ENCODE data around the gene DERL3.

DNA sequence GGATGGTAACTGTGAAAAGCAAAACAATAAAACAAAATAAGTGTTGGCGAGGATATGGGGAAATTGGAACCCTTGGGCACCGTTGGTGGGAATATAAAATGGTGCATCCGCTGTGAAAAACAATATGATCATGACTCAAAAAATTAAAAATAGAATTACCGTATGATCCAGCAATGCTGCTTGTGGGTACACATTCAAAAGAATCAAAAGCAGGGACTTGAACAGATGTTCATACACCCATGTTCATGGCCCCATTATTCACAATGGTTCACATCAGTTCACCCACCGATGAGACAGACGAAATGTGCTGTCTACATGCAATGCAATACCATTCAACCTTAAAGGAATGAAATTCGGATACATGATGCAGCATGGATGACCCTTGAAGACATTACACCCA is 1.2 kb upstream of the DERL3 start:
- TF ChIP-seq, protein P1, sequence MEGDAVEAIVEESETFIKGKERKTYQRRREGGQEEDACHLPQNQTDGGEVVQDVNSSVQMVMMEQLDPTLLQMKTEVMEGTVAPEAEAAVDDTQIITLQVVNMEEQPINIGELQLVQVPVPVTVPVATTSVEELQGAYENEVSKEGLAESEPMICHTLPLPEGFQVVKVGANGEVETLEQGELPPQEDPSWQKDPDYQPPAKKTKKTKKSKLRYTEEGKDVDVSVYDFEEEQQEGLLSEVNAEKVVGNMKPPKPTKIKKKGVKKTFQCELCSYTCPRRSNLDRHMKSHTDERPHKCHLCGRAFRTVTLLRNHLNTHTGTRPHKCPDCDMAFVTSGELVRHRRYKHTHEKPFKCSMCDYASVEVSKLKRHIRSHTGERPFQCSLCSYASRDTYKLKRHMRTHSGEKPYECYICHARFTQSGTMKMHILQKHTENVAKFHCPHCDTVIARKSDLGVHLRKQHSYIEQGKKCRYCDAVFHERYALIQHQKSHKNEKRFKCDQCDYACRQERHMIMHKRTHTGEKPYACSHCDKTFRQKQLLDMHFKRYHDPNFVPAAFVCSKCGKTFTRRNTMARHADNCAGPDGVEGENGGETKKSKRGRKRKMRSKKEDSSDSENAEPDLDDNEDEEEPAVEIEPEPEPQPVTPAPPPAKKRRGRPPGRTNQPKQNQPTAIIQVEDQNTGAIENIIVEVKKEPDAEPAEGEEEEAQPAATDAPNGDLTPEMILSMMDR (IDR thresholded peaks at IDR 0.05) = no peak
- TF ChIP-seq, protein P2, sequence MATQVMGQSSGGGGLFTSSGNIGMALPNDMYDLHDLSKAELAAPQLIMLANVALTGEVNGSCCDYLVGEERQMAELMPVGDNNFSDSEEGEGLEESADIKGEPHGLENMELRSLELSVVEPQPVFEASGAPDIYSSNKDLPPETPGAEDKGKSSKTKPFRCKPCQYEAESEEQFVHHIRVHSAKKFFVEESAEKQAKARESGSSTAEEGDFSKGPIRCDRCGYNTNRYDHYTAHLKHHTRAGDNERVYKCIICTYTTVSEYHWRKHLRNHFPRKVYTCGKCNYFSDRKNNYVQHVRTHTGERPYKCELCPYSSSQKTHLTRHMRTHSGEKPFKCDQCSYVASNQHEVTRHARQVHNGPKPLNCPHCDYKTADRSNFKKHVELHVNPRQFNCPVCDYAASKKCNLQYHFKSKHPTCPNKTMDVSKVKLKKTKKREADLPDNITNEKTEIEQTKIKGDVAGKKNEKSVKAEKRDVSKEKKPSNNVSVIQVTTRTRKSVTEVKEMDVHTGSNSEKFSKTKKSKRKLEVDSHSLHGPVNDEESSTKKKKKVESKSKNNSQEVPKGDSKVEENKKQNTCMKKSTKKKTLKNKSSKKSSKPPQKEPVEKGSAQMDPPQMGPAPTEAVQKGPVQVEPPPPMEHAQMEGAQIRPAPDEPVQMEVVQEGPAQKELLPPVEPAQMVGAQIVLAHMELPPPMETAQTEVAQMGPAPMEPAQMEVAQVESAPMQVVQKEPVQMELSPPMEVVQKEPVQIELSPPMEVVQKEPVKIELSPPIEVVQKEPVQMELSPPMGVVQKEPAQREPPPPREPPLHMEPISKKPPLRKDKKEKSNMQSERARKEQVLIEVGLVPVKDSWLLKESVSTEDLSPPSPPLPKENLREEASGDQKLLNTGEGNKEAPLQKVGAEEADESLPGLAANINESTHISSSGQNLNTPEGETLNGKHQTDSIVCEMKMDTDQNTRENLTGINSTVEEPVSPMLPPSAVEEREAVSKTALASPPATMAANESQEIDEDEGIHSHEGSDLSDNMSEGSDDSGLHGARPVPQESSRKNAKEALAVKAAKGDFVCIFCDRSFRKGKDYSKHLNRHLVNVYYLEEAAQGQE (IDR thresholded peaks at IDR 0.05; ENCODE audit: insufficient read depth in 1 of 2, low read depth in 2 of 2, low read length in 1 of 2) = no peak
- TF ChIP-seq SIN3A (IDR thresholded peaks at IDR 0.05; ENCODE audit: borderline replicate concordance, insufficient read depth, low read depth, low read length) (no peak), POLR2AphosphoS5 (IDR thresholded peaks at IDR 0.05; ENCODE audit: low read depth, low read length) (no peak), TCF7L2 (IDR thresholded peaks at IDR 0.05; ENCODE audit: low read depth, low read length) (no peak)
